K562 (cell line): ENCODE data around the gene FHIT. TPM values are rescaled to one million over a fixed set of nuclear protein-coding genes. Genes with fewer than 3 reads are reported as not detected.

ENCODE experiments used
- ATAC-seq: fragments of 200-7000 bp; cut with Tn5 transposase; 3 replicates; pipeline ENCODE4 v1.9.1; 2020; ENCODE audit warnings: moderate library complexity
- BruUV-seq: library from RNA; stranded (reverse); fragments of 400-500 nt; replicated peaks from 2 replicates; lab custom pipeline; 2021; lab: Mats Ljungman, UMichigan
- CTCF ChIA-PET: fragments of 300-600 bp; formaldehyde crosslinking; extraction: SDS; loops from one replicate; lab custom pipeline; 2021; ENCODE audit warnings: low intra/inter-chr PET ratio; lab: Yijun Ruan, JAX
- POLR2A ChIA-PET: fragments of 300-600, 350-650 bp; sonication (Branson Sonifier 250); formaldehyde crosslinking; extraction: SDS; loops from one replicate; lab custom pipeline; 2021; ENCODE audit warnings: antibody characterized with exemption, inconsistent platforms; lab: Yijun Ruan, JAX
- DNase-seq, 4 experiments: peaks; one replicate each; pipeline versions ENCODE4 v3.0.0 to v3.0.0-alpha.2; 2011 to 2018; ENCODE audit warnings: low spot score in 3 of 4, mixed read lengths in 3 of 4; ENCODE audit errors: extremely low read depth in 1 of 4
- FAIRE-seq: peaks from 2 replicates; lab custom pipeline; 2011; peaks lifted over from hg19 to GRCh38; lab: Jason Lieb, UNC
- H2AFZ ChIP-seq: 2 replicates; pipeline ENCODE4 v1.6.0; 2011; ENCODE audit warnings: low read depth, low read length, control low read depth, inconsistent platforms
- H3K27ac ChIP-seq: fragments of 200-600 bp; 3 replicates; pipeline ENCODE4 v1.8.0; 2011; ENCODE audit warnings: low read depth, mild to moderate bottlenecking, control low read depth, inconsistent platforms, low read length, moderate library complexity, mixed read lengths; ENCODE audit errors: extremely low read depth
- H3K27me3 ChIP-seq, 2 experiments: fragments of 300-600 bp in 1 of 2; 2 replicates in 1 of 2; 3 replicates in 1 of 2; pipeline versions ENCODE4 v1.6.0 to v1.8.0; 2011; ENCODE audit warnings: inconsistent platforms in 2 of 2, low read length in 2 of 2, mild to moderate bottlenecking in 1 of 2, mixed read lengths in 1 of 2, moderate library complexity in 1 of 2; ENCODE audit not compliant: control insufficient read depth in 2 of 2, insufficient read depth in 2 of 2
- H3K36me3 ChIP-seq: fragments of 300-600 bp; 3 replicates; pipeline ENCODE4 v1.8.0; 2011; ENCODE audit warnings: mild to moderate bottlenecking, low read length, inconsistent platforms; ENCODE audit not compliant: control insufficient read depth, insufficient read depth
- H3K4me1 ChIP-seq, 2 experiments: fragments of 200-600 bp in 1 of 2; replicated peaks in 1 of 2; 2 replicates in 1 of 2; 3 replicates in 1 of 2; pipeline versions ENCODE4 v1.5.1 to v1.8.0; 2011; ENCODE audit warnings: inconsistent platforms in 2 of 2, low read length in 2 of 2, mild to moderate bottlenecking in 1 of 2, mixed read lengths in 1 of 2, moderate library complexity in 1 of 2; ENCODE audit not compliant: control insufficient read depth in 2 of 2, insufficient read depth in 2 of 2
- H3K4me2 ChIP-seq: 2 replicates; pipeline ENCODE4 v1.6.1; 2011; ENCODE audit warnings: low read length, control low read depth, inconsistent platforms, mixed read lengths; ENCODE audit not compliant: insufficient read depth
- H3K4me3 ChIP-seq: fragments of 200-600 bp; sonication (generic), shearing (Covaris generic); 2 replicates; pipeline ENCODE4 v1.5.1; 2016; ENCODE audit warnings: control low read depth, inconsistent platforms
- H3K79me2 ChIP-seq: fragments of 200-600 bp; 3 replicates; pipeline ENCODE4 v1.8.0; 2011; ENCODE audit warnings: low read length, inconsistent platforms; ENCODE audit not compliant: control insufficient read depth, insufficient read depth
- H3K9ac ChIP-seq, 2 experiments: 2 replicates each; pipeline versions ENCODE4 v1.6.0 to v1.6.1; 2011; ENCODE audit warnings: low read depth in 2 of 2, low read length in 2 of 2, control low read depth in 1 of 2, inconsistent platforms in 1 of 2, mild to moderate bottlenecking in 1 of 2, mixed read lengths in 1 of 2; ENCODE audit not compliant: insufficient read depth in 1 of 2
- H3K9me1 ChIP-seq: one replicate; pipeline ENCODE4 v1.6.0; 2011; ENCODE audit warnings: inconsistent platforms, mild to moderate bottlenecking, low read length, moderate library complexity; ENCODE audit not compliant: control insufficient read depth, insufficient read depth
- H3K9me3 ChIP-seq: replicated peaks from 2 replicates; pipeline ENCODE4 v1.5.1; 2011; ENCODE audit warnings: low read depth, low read length, inconsistent platforms; ENCODE audit not compliant: control insufficient read depth, insufficient read depth
- H4K20me1 ChIP-seq: replicated peaks from 2 replicates; pipeline ENCODE4 v1.6.1; 2011; ENCODE audit warnings: low read length, inconsistent platforms, mixed read lengths; ENCODE audit not compliant: control insufficient read depth, insufficient read depth
- ADNP ChIP-seq: fragments of 200-800 bp; sonication (Bioruptor generic); IDR thresholded peaks from 2 replicates; pipeline ENCODE4 v1.6.1; 2016; ENCODE audit warnings: missing genetic modification characterization, missing compliant biosample characterization
- ATF2 ChIP-seq: sonication (generic); formaldehyde crosslinking; IDR thresholded peaks from 2 replicates; pipeline ENCODE4 v1.8.1; 2022; ENCODE audit warnings: missing genetic modification reagents
- BCOR ChIP-seq: fragments of 450-650 bp; IDR thresholded peaks from 2 replicates; pipeline ENCODE4 v1.6.1; 2016
- CBFA2T3 ChIP-seq: fragments of 450-650 bp; IDR thresholded peaks from 2 replicates; pipeline ENCODE4 v1.6.1; 2017
- ELK1 ChIP-seq: sonication (generic); formaldehyde crosslinking; IDR thresholded peaks from 2 replicates; pipeline ENCODE4 v1.8.1; 2022; ENCODE audit warnings: missing genetic modification reagents
- MEF2D ChIP-seq: conservative IDR thresholded peaks from 2 replicates; pipeline ENCODE4 v1.6.1; 2016; ENCODE audit warnings: low read depth, missing genetic modification characterization, missing compliant biosample characterization
- NCOA1 ChIP-seq: fragments of 450-650 bp; IDR thresholded peaks from 2 replicates; pipeline ENCODE4 v1.6.1; 2016; ENCODE audit warnings: low read depth
- NCOA4 ChIP-seq: fragments of 450-650 bp; IDR thresholded peaks from 2 replicates; pipeline ENCODE4 v1.6.1; 2018; ENCODE audit warnings: mild to moderate bottlenecking; ENCODE audit not compliant: partially characterized antibody
- TAF1 ChIP-seq: IDR thresholded peaks from 2 replicates; pipeline ENCODE4 v1.6.1; 2011; ENCODE audit warnings: mild to moderate bottlenecking, low read length, moderate library complexity; ENCODE audit not compliant: insufficient read depth, control insufficient read depth, severe bottlenecking; ENCODE audit errors: extremely low read depth
- ZNF655 ChIP-seq: fragments of 250-450 bp; sonication (Bioruptor Pico); IDR thresholded peaks from 2 replicates; pipeline ENCODE4 v1.5.0; 2021
- WGBS: fragments of 100-300 bp; shearing (Covaris generic); methylation state at CpG from one replicate; pipeline ENCODE4 v1.1.6; 2016; ENCODE audit warnings: low coverage, mixed read lengths; ENCODE audit not compliant: insufficient coverage; ENCODE audit errors: missing lambda C conversion rate; 5-methylcytosine and 5-hydroxymethylcytosine counted together
- in situ Hi-C: fragments of 300-500 bp; cut with MboI; formaldehyde crosslinking; loops from 4 replicates; pipeline ENCODE4 v1.15.0; 2018; ENCODE audit warnings: inconsistent platforms, mixed read lengths
- intact Hi-C: fragments of 100-400 bp; cut with micrococcal nuclease; formaldehyde crosslinking; loops from 2 replicates; pipeline ENCODE4 v1.14.2; 2022
- polyA plus RNA-seq, 8 experiments: library from polyadenylated mRNA; depleted of rRNA in 4 of 8; stranded (reverse) in 5 of 8; unstranded in 3 of 8; fragments of >200 nt; fragmentation: Nextera tagmentation in 2 of 8; fragmentation: Illumina TruSeq in 1 of 8; extraction: Ambion mirVana in 2 of 8; extraction: Trizol in 1 of 8; gene quantifications; 2 replicates each; pipeline versions ENCODE4 v1.2.1 to v1.2.3, GENCODE V29; 2011 to 2014; ENCODE audit warnings: inconsistent platforms in 1 of 8, missing spikeins in 1 of 8
- total RNA-seq, 7 experiments: library from RNA; depleted of rRNA in 6 of 7; stranded (reverse); fragments of >200 nt in 6 of 7; fragmentation: Illumina TruSeq in 2 of 7; extraction: Trizol in 2 of 7; gene quantifications; 2 replicates each; pipeline versions ENCODE4 v1.2.1 to v1.2.3, GENCODE V29; 2011 to 2021; ENCODE audit warnings: low replicate concordance in 1 of 7

The FHIT gene
- total and polyA plus RNA-seq, 9 of the 15 experiments (the other 6 are each of a cell fraction or from before 2014, with no cell fraction given), result 1.7 to 9.1 (median 4.3) TPM

- no peaks in the 10 kb centered on the region for H3K9me1 ChIP-seq
- no TSS peak for BruUV-seq
- H3K9ac ChIP-seq, result no peak overlapping the region
- FAIRE-seq (no peak), ATAC-seq (no peak), DNase-seq (no peak)
- WGBS, result 3% methylated on average over 4 of the region's 4 CpGs
- intact Hi-C loops, result no loop called here
- no peak overlapping the region for H2AFZ ChIP-seq
- no peaks in the 10 kb centered on the region for H4K20me1 ChIP-seq
- H3K27ac ChIP-seq, result no peak overlapping the region
- no peak for TF ChIP-seq MEF2D (tag)
- TF ChIP-seq CBFA2T3, result no peak
- no peak for TF ChIP-seq NCOA1
- TF ChIP-seq NCOA4, result no peak
- TF ChIP-seq TAF1, result no peak
- TF ChIP-seq BCOR, result no peak
- TF ChIP-seq ZNF655 (CRISPR knock-in tag), result no peak
- no peak for TF ChIP-seq ADNP (tag)
- TF ChIP-seq ELK1 (CRISPR knock-in tag), result no peak
- TF ChIP-seq ATF2 (CRISPR knock-in tag), result no peak
- H3K4me3 ChIP-seq, result no peak overlapping the region
- CTCF ChIA-PET, result no interaction called here
- no peak overlapping the region for H3K4me2 ChIP-seq
- H3K36me3 ChIP-seq, result no peaks in the 10 kb centered on the region
- POLR2A ChIA-PET, result no interaction called here
- in situ Hi-C loops, result no loop called here
- H3K79me2 ChIP-seq, result no peaks in the 10 kb centered on the region
- no peaks in the 10 kb centered on the region; a peak in 1 of 5 replicates for H3K27me3 ChIP-seq
- H3K9me3 ChIP-seq, result no peaks in the 10 kb centered on the region
- no peaks in the 10 kb centered on the region for H3K4me1 ChIP-seq
Measured at GRCh38 chr3:59751606-59752005, 1499.6 kb downstream of the FHIT start.
